ENCODE data around the gene INSRR. TPM values are rescaled to one million over a fixed set of nuclear protein-coding genes. Genes with fewer than 3 reads are reported as not detected.

Gene INSRR
- total and polyA plus RNA-seq, 9 of the 15 experiments (the other 6 are each of a cell fraction or from before 2014, with no cell fraction given): 0.03 to 0.18 (median 0.06) TPM; not detected in 3

DNA sequence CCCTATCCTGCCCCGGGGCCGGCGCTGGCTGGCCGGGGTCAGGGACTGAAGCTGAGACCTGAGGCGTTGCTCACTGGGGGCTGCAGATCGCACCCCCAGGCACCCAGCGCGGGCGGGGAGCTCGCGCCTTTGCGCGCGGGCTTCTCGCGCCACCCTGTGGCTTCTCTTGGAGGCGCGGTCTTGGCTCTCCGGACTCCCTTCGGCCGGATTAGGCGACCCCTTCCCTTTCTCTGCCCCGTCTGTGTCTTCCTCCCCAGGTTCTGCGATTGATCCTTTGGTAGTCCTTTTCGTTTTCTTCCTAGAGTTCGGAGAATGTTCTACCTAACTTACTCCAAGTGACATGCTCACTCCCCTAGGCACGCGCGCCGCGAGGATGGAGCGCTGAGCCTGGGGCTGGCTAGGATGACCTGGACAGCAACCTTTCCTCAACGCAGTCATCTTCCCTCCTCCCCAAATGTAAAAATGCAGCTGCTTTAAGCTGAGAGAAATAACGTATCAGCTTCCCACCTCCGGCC, 1.3 kb upstream of the INSRR start (continued):
- TF ChIP-seq, protein P1, sequence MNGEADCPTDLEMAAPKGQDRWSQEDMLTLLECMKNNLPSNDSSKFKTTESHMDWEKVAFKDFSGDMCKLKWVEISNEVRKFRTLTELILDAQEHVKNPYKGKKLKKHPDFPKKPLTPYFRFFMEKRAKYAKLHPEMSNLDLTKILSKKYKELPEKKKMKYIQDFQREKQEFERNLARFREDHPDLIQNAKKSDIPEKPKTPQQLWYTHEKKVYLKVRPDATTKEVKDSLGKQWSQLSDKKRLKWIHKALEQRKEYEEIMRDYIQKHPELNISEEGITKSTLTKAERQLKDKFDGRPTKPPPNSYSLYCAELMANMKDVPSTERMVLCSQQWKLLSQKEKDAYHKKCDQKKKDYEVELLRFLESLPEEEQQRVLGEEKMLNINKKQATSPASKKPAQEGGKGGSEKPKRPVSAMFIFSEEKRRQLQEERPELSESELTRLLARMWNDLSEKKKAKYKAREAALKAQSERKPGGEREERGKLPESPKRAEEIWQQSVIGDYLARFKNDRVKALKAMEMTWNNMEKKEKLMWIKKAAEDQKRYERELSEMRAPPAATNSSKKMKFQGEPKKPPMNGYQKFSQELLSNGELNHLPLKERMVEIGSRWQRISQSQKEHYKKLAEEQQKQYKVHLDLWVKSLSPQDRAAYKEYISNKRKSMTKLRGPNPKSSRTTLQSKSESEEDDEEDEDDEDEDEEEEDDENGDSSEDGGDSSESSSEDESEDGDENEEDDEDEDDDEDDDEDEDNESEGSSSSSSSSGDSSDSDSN (IDR thresholded peaks at IDR 0.05; ENCODE audit: borderline replicate concordance in 1 of 2, low read depth in 2 of 2, low read length in 2 of 2): peak in 1 of 2 experiments; percentile 19; a peak in 1 of 4 replicates
- TF ChIP-seq ZNF212 (CRISPR knock-in tag; IDR thresholded peaks at IDR 0.05) (no peak), EP300 (IDR thresholded peaks at IDR 0.05; ENCODE audit: low read length) (no peak), HCFC1 (IDR thresholded peaks at IDR 0.05; ENCODE audit: low read depth, low read length) (no peak), POU5F1 (IDR thresholded peaks at IDR 0.05; ENCODE audit: borderline replicate concordance, low read depth, low read length, partially characterized antibody) (no peak), CBX2 (IDR thresholded peaks at IDR 0.05; ENCODE audit: insufficient read depth, low read length, poor library complexity, severe bottlenecking) (no peak), ZFX (CRISPR knock-in tag; IDR thresholded peaks at IDR 0.05) (no peak), CGGBP1 (CRISPR knock-in tag; IDR thresholded peaks at IDR 0.05) (no peak), MAFF (IDR thresholded peaks at IDR 0.05; ENCODE audit: low read length) (no peak), LARP7 (IDR thresholded peaks at IDR 0.05) (no peak), ZNF699 (CRISPR knock-in tag; IDR thresholded peaks at IDR 0.05; ENCODE audit: insufficient replicate concordance) (no peak), HDAC8 (tag; IDR thresholded peaks at IDR 0.05) (no peak), ZNF444 (CRISPR knock-in tag; IDR thresholded peaks at IDR 0.05) (no peak), MTA2 (IDR thresholded peaks at IDR 0.05; ENCODE audit: low read depth) (no peak), CTCF (IDR thresholded peaks at IDR 0.05 in 2 of 3, conservative IDR thresholded peaks at IDR 0.05 in 1 of 3; ENCODE audit: insufficient read depth in 2 of 3, low read depth in 1 of 3, low read length in 3 of 3) (peak; percentile 83 to 90 (median 85)), POLR2AphosphoS2 (IDR thresholded peaks at IDR 0.05; ENCODE audit: low read length) (no peak), SREBF1 (IDR thresholded peaks at IDR 0.05; ENCODE audit: borderline replicate concordance, low read depth, low read length) (no peak), HNRNPLL (IDR thresholded peaks at IDR 0.05; ENCODE audit: low read depth, low read length, poor library complexity, severe bottlenecking) (no peak), ZNF165 (CRISPR knock-in tag; IDR thresholded peaks at IDR 0.05; ENCODE audit: borderline replicate concordance) (no peak), SMAD1 (IDR thresholded peaks at IDR 0.05; ENCODE audit: low read depth, low read length, partially characterized antibody) (no peak)
- TF ChIP-seq, protein P2, sequence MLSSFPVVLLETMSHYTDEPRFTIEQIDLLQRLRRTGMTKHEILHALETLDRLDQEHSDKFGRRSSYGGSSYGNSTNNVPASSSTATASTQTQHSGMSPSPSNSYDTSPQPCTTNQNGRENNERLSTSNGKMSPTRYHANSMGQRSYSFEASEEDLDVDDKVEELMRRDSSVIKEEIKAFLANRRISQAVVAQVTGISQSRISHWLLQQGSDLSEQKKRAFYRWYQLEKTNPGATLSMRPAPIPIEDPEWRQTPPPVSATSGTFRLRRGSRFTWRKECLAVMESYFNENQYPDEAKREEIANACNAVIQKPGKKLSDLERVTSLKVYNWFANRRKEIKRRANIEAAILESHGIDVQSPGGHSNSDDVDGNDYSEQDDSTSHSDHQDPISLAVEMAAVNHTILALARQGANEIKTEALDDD (IDR thresholded peaks at IDR 0.05): no peak
- TF ChIP-seq, protein P3, sequence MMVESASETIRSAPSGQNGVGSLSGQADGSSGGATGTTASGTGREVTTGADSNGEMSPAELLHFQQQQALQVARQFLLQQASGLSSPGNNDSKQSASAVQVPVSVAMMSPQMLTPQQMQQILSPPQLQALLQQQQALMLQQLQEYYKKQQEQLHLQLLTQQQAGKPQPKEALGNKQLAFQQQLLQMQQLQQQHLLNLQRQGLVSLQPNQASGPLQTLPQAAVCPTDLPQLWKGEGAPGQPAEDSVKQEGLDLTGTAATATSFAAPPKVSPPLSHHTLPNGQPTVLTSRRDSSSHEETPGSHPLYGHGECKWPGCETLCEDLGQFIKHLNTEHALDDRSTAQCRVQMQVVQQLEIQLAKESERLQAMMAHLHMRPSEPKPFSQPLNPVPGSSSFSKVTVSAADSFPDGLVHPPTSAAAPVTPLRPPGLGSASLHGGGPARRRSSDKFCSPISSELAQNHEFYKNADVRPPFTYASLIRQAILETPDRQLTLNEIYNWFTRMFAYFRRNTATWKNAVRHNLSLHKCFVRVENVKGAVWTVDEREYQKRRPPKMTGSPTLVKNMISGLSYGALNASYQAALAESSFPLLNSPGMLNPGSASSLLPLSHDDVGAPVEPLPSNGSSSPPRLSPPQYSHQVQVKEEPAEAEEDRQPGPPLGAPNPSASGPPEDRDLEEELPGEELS (CRISPR knock-in tag; IDR thresholded peaks at IDR 0.05; ENCODE audit: borderline replicate concordance): no peak

Data from K562 (cell line).